GM12865 (cell line): ENCODE data around the gene HBA1.

ENCODE experiments used
- DNase-seq: peaks from one replicate; pipeline ENCODE4 v3.0.0; 2010; ENCODE audit warnings: low read depth
- H3K4me3 ChIP-seq: 2 replicates; pipeline ENCODE4 v1.5.1; 2011; ENCODE audit warnings: mild to moderate bottlenecking, low read depth, low read length, control low read depth
- CTCF ChIP-seq: IDR thresholded peaks from 2 replicates; pipeline ENCODE4 v1.5.1; 2011; ENCODE audit warnings: low read length, control low read depth, low read depth, inconsistent platforms; ENCODE audit not compliant: insufficient read depth; ENCODE audit errors: missing control alignments

Gene HBA1

GRCh38 chr16:180681-181564, 4.4 kb downstream of the HBA1 start:
- peak; percentile 83 for DNase-seq
- peak overlapping the region; percentile 21 for H3K4me3 ChIP-seq
- no peak for TF ChIP-seq CTCF

- DNase-seq = no peak
- H3K4me3 ChIP-seq = no peak overlapping the region
- TF ChIP-seq CTCF = peak; percentile 96
Measured at GRCh38 chr16:181565-182021, 5.1 kb downstream of the HBA1 start.

- DNase-seq = no peak
- no peak overlapping the region for H3K4me3 ChIP-seq
- no peak for TF ChIP-seq CTCF
Measured at GRCh38 chr16:183005-183404, 6.5 kb downstream of the HBA1 start.

GRCh38 chr16:185213-185612, 8.7 kb downstream of the HBA1 start:
- H3K4me3 ChIP-seq = no peak overlapping the region
- TF ChIP-seq CTCF = no peak
- no peak for DNase-seq

- no peak for TF ChIP-seq CTCF
- no peak for DNase-seq
- no peak overlapping the region for H3K4me3 ChIP-seq
Measured at GRCh38 chr16:185691-186090, 9.2 kb downstream of the HBA1 start.

GRCh38 chr16:187330-187729, 10.8 kb downstream of the HBA1 start:
- DNase-seq = no peak
- no peak overlapping the region for H3K4me3 ChIP-seq
- TF ChIP-seq CTCF = no peak
